ENCODE results near the gene TBCK.

Gene TBCK

DNA sequence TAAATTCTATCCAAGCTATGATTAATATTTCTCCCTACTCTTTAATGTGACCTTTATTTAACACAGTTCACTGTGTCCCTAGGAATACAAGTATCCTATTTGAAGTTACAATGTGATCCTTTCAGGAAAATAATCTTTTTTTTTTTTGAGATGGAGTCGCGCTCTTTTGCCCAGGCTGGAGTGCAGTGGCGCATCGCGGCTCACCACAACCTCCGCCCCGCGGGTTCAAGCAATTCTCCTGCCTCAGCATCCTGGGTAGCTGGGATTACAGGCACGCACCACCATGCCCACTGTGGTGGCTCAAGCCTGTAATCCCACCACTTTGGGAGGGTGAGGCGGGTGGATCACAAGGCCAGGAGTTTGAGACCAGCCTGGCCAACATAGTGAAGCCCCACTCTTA lies 21.9 kb downstream of the TBCK start:
- TF ChIP-seq FOXP2 (optimal IDR thresholded peaks at IDR 0.05; ENCODE audit: borderline replicate concordance, extremely low read depth, extremely low read length, insufficient read depth) (no peak), POLR2AphosphoS5 (IDR thresholded peaks at IDR 0.05; ENCODE audit: low read depth, low read length) (no peak), TAF1 (IDR thresholded peaks at IDR 0.05; ENCODE audit: borderline replicate concordance, insufficient read depth, low read length) (no peak), SIN3A (IDR thresholded peaks at IDR 0.05; ENCODE audit: borderline replicate concordance, insufficient read depth, low read length) (no peak)
- TF ChIP-seq, protein P1, sequence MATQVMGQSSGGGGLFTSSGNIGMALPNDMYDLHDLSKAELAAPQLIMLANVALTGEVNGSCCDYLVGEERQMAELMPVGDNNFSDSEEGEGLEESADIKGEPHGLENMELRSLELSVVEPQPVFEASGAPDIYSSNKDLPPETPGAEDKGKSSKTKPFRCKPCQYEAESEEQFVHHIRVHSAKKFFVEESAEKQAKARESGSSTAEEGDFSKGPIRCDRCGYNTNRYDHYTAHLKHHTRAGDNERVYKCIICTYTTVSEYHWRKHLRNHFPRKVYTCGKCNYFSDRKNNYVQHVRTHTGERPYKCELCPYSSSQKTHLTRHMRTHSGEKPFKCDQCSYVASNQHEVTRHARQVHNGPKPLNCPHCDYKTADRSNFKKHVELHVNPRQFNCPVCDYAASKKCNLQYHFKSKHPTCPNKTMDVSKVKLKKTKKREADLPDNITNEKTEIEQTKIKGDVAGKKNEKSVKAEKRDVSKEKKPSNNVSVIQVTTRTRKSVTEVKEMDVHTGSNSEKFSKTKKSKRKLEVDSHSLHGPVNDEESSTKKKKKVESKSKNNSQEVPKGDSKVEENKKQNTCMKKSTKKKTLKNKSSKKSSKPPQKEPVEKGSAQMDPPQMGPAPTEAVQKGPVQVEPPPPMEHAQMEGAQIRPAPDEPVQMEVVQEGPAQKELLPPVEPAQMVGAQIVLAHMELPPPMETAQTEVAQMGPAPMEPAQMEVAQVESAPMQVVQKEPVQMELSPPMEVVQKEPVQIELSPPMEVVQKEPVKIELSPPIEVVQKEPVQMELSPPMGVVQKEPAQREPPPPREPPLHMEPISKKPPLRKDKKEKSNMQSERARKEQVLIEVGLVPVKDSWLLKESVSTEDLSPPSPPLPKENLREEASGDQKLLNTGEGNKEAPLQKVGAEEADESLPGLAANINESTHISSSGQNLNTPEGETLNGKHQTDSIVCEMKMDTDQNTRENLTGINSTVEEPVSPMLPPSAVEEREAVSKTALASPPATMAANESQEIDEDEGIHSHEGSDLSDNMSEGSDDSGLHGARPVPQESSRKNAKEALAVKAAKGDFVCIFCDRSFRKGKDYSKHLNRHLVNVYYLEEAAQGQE (IDR thresholded peaks at IDR 0.05; ENCODE audit: insufficient read depth in 1 of 2, low read depth in 2 of 2, low read length in 2 of 2), result no peak

DNA sequence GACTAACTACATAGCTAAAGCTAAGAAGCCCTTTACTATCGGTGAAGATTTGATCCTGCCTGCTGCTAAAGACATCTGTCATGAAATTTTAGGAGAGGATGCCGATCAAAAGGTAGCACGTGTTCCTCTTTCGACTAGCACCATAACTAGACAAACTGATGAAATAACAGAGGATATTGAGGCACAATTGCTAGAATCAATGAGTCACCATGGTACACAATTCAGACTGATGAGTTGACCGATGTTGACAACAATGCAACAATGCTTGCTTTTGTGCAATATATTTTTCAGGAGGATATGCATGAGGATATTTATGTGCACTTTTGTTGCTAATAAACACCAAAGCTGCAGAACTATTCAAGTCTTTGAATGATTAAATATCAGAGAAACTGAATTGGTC lies 24.3 kb downstream of the TBCK start:
- no peak for TF ChIP-seq SIN3A (IDR thresholded peaks at IDR 0.05; ENCODE audit: borderline replicate concordance, insufficient read depth, low read length)
- TF ChIP-seq, protein P1 (IDR thresholded peaks at IDR 0.05; ENCODE audit: insufficient read depth in 1 of 2, low read depth in 2 of 2, low read length in 2 of 2), result no peak
- TF ChIP-seq TAF1 (IDR thresholded peaks at IDR 0.05; ENCODE audit: borderline replicate concordance, insufficient read depth, low read length), result no peak
- TF ChIP-seq POLR2AphosphoS5 (IDR thresholded peaks at IDR 0.05; ENCODE audit: low read depth, low read length), result no peak
- no peak for TF ChIP-seq FOXP2 (optimal IDR thresholded peaks at IDR 0.05; ENCODE audit: borderline replicate concordance, extremely low read depth, extremely low read length, insufficient read depth)

DNA sequence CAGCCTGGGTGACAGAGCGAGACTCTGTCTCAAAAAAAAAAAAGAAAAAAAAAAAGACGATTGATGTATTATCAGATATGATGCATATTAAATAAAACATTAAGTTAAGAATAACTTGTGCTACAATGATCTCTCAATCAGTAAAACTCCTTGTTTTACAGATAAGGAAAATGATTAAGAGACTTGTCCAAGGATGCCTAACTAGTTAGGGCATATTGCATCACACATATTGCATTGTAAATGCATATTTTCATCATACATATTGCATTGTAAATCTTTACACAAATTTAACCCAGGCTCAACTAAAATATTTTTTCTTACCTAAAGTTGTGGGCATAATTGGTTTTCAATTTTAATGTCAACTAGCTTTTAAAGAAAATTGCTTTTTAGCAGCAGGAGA lies 26.3 kb downstream of the TBCK start:
- TF ChIP-seq FOXP2 (optimal IDR thresholded peaks at IDR 0.05; ENCODE audit: borderline replicate concordance, extremely low read depth, extremely low read length, insufficient read depth) (no peak), POLR2AphosphoS5 (IDR thresholded peaks at IDR 0.05; ENCODE audit: low read depth, low read length) (no peak), SIN3A (IDR thresholded peaks at IDR 0.05; ENCODE audit: borderline replicate concordance, insufficient read depth, low read length) (no peak), TAF1 (IDR thresholded peaks at IDR 0.05; ENCODE audit: borderline replicate concordance, insufficient read depth, low read length) (no peak)
- TF ChIP-seq, protein P1 (IDR thresholded peaks at IDR 0.05; ENCODE audit: insufficient read depth in 1 of 2, low read depth in 2 of 2, low read length in 2 of 2), result no peak

DNA sequence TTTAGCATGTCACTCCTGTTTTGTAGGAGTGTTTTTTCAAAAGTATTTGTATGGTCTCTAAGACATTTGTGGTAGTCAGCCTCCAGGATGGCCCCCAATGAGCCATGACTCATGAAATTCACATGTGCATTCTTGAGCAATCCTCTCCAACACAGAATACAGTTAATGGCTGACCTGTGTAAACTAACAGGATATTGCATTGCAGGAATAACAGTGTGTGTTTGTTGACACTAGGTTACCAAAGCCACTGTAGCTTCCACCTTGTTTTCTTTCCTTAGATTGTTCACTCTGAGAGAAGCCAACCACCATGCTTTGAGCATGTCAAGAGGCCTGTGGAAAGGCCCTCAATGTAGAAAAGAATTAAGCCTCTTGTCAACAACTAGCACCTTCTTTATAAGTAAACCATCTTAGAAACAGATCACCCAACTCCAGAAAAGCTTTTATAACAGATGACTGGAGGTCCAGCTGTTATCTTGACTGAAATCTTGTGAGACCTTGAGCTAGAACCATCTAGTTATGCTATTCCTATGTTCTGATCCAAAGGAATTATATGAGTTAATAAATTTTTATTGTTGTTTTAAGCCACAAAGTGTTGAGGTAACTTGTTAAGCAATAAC lies 28.5 kb downstream of the TBCK start:
- TF ChIP-seq TAF1 (IDR thresholded peaks at IDR 0.05; ENCODE audit: borderline replicate concordance, insufficient read depth, low read length), result no peak
- TF ChIP-seq, protein P1 (IDR thresholded peaks at IDR 0.05; ENCODE audit: insufficient read depth in 1 of 2, low read depth in 2 of 2, low read length in 2 of 2), result no peak

DNA sequence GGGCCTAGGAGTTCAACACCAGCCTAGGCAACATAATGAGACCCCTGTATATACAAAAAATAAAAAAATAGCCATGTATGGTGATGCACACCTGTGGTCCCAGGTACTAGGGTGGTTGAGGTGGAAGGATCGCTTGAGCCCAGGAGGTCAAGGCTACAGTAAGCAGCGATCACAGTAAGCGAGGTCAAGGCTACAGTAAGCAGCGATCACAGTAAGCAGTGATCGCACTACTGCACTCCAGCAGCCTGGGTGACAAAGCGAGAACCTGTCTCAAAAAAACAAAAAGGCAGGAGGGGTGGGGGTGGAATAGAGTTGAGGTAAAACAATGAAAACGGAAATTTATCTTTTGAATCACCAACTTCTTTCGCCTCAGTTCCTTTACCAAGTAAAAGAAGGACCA lies 29.4 kb downstream of the TBCK start:
- TF ChIP-seq TAF1 (IDR thresholded peaks at IDR 0.05; ENCODE audit: borderline replicate concordance, insufficient read depth, low read length) (no peak), SIN3A (IDR thresholded peaks at IDR 0.05; ENCODE audit: borderline replicate concordance, insufficient read depth, low read length) (no peak), FOXP2 (optimal IDR thresholded peaks at IDR 0.05; ENCODE audit: borderline replicate concordance, extremely low read depth, extremely low read length, insufficient read depth) (no peak), POLR2AphosphoS5 (IDR thresholded peaks at IDR 0.05; ENCODE audit: low read depth, low read length) (no peak)
- TF ChIP-seq, protein P1 (IDR thresholded peaks at IDR 0.05; ENCODE audit: insufficient read depth in 1 of 2, low read depth in 2 of 2, low read length in 2 of 2), result no peak
